SK-N-MC (cell line): ENCODE results near the gene DDIT4.

Experiments used
- EZH2 ChIP-seq: fragments of 200-600 bp; sonication (generic); IDR thresholded peaks from one replicate; pipeline ENCODE4 v1.6.1; 2017; ENCODE audit warnings: antibody characterized with exemption
- POLR2AphosphoS5 ChIP-seq: IDR thresholded peaks from 2 replicates; pipeline ENCODE4 v1.6.1; 2012; ENCODE audit warnings: mild to moderate bottlenecking, low read depth, low read length, borderline replicate concordance

GRCh38 chr10:72228318-72228751 is 45.4 kb upstream of the DDIT4 start:
- TF ChIP-seq POLR2AphosphoS5 (no peak), EZH2 (no peak)
